ENCODE data around the gene TRIM69. TPM values are rescaled to one million over a fixed set of nuclear protein-coding genes. Genes with fewer than 3 reads are reported as not detected.

Gene TRIM69
- total and polyA plus RNA-seq, 2 experiments from 2014 or later = 4.3 to 7.0 TPM

GRCh38 chr15:44779761-44780160 lies 43.4 kb downstream of the TRIM69 start (continued):
- TF ChIP-seq CTCF (conservative IDR thresholded peaks at IDR 0.05; ENCODE audit: low read depth in 2 of 2) = no peak
- no peak for TF ChIP-seq JUNB (IDR thresholded peaks at IDR 0.05; ENCODE audit: unreplicated experiment)

- no peaks in the 10 kb centered on the region for H3K36me3 Mint-ChIP-seq (ENCODE audit: low read depth)
- peaks cover 9% of the 10 kb centered on the region; the same call in 2 of the 3 replicates for H3K4me1 Mint-ChIP-seq
- DNase-seq (ENCODE audit: low spot score) (no peak), ATAC-seq (no peak)
- Histone ChIP-seq H3K4me3 (no peak overlapping the region), H3F3A (replicated peaks; ENCODE audit: low read depth) (no peaks in the 10 kb centered on the region), H3K9me2 (ENCODE audit: insufficient read depth) (no peaks in the 10 kb centered on the region), H3K4me2 (no peak overlapping the region), H2AFZ (no peak overlapping the region), H4K20me1 (replicated peaks; ENCODE audit: insufficient read depth) (no peaks in the 10 kb centered on the region), H3K36me3 (ENCODE audit: insufficient read depth) (no peaks in the 10 kb centered on the region), H3K27me3 (ENCODE audit: insufficient read depth) (no peaks in the 10 kb centered on the region), H3K27ac (ENCODE audit: low read depth) (no peak overlapping the region), H3K4me1 (ENCODE audit: insufficient read depth) (peaks cover 11% of the 10 kb centered on the region; the same call in 1 of the 2 replicates), H3K79me2 (replicated peaks; ENCODE audit: insufficient read depth) (no peaks in the 10 kb centered on the region)
- H3K4me3 Mint-ChIP-seq = no peak overlapping the region
- no peak overlapping the region for H3K27ac Mint-ChIP-seq
- H3K9me3 Mint-ChIP-seq = no peaks in the 10 kb centered on the region; the same call in 2 of the 3 replicates
- peaks cover 9% of the 10 kb centered on the region for H3K27me3 Mint-ChIP-seq (ENCODE audit: insufficient read depth, low read depth, poor library complexity)
- TF ChIP-seq EZH2phosphoT487 (IDR thresholded peaks at IDR 0.05; ENCODE audit: unreplicated experiment) (no peak), POLR2AphosphoS5 (IDR thresholded peaks at IDR 0.05; ENCODE audit: low read depth) (no peak), ETS1 (IDR thresholded peaks at IDR 0.05) (no peak), STAT1 (IDR thresholded peaks at IDR 0.05; ENCODE audit: unreplicated experiment) (no peak), ZNF462 (CRISPR knock-in tag; IDR thresholded peaks at IDR 0.05) (no peak), NANOG (IDR thresholded peaks at IDR 0.05; ENCODE audit: borderline replicate concordance) (no peak), CTCF (conservative IDR thresholded peaks at IDR 0.05; ENCODE audit: low read depth in 2 of 2) (no peak), EZH2 (IDR thresholded peaks at IDR 0.05; ENCODE audit: low read depth, unreplicated experiment) (no peak), ZNF331 (CRISPR knock-in tag; IDR thresholded peaks at IDR 0.05; ENCODE audit: low read depth) (no peak), ZNF114 (CRISPR knock-in tag; IDR thresholded peaks at IDR 0.05) (no peak), JUNB (IDR thresholded peaks at IDR 0.05; ENCODE audit: unreplicated experiment) (no peak), CREB1 (CRISPR knock-in tag; IDR thresholded peaks at IDR 0.05; ENCODE audit: low read depth) (no peak)
These were observed 44.3 kb downstream of the TRIM69 start for GRCh38 chr15:44780608-44781007.

All from GM23338 (cell line).